ENCODE results near the gene NAXE.
"Not testable (repeated sequence)": the region's sequence is repeated elsewhere in the genome, so short reads cannot be mapped to it uniquely, and the experiment has no call there.

NAXE gene

DNA sequence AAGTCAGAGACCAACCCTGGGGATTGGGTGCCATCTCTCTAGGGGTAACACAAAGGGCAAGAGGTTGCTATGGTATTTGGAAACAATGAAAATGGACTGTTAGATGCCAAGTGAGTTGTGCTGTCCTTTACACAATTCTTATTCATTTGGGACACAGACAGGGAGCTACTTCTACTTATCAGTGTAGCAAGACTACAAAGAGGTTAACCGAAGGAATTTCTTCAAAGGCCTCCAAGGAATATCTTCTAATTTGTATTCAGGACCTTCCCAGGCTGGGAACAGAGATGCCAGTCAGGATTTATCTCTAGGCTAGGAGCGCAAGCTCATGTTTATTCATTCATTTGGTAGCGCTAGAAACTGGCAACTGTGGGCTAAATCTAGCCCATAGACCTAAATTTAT, 2.6 kb downstream of the NAXE start:
- no peak for DNase-seq

DNA sequence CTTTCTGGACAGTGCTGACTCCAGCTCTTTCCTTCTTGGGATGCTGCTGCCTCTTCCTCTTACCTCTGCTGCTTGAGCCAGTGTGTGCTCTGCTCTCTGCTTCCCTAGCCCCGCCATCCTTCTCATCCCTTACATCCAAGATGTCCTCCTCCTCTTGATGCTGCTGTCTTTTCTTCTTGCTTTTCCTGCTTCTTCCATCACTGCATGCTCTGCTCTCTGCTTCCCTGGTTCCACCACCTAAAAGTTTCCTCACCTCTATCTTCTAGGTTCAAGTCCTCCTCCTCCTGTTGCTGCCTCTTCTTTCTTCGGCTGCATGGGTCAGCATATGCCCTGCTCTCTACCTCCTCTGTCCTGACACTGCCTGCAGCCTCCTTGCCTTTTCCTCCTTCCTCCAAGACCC, 3.4 kb downstream of the NAXE start:
- no peak for DNase-seq

DNA sequence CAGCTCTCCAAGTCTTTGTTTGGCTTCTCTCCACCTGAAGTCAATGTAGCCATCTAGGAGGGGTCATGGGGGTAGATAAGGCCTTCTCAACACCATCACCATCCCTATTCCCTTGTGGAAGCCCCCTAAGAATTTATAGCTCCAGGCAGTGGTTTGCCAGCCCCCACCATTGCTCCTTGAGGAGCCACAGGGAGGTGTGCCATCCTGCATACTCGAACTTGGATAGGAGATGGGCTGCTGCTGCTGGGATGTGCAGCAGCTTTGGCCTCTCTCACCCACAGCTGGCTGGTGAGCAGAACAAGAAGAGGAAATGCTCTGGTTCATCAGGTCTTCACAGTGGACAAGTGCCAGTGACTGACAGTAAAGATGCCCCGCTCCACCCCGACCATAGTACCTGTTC, 4.8 kb downstream of the NAXE start:
- DNase-seq, result no peak

DNA sequence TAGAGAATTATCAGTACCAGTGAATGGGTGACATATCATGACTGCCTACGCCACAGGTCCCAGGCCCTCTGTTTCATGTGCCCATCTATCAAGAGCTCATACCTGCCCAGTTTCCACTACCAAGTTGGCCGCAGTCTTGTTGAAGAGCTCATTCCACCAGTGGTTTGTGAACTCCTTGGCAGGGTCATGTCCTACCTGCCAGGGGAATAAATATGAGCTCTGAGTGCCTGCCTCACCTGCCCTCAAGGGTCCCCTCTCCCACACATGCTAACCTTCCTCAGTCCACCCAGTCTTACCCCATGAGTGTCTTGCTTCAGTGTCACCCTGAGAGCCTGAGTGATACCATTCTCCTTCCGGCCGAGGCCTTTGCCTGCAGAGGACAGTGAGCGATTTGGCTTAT, 6.5 kb downstream of the NAXE start:
- no peak for DNase-seq

DNA sequence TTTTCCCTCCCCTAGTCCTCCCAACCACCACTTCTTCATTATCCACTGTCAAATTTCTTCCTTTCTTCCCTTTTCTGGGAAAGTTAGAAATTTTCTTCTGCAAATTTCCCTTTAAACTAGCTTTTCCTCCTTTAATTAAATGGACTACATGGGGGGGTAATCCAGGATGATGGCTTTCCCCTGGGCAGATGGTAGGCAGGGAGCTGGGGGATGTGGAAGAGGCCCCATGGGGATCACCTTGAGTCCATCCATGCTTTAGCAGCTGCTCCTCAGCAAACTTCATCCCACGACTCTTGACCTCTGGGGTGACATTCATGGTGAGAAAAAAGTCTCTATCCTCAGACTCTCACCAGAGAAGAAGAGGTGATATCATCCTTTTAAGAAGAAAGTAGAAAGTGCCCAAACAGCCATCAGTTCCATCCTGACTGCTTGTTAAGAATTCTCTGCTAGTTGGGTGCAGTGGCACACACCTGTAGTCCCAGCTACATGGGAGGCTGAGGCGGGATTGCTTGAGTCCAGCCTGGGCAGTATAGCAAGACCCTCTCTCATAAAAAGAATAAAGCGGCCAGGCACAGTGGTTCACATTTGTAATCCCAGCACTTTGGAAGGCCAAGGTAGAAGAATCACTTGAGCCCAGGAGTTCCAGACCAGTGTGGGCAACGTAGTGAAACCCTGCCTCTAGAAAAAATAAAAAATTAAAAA, 7.3 kb downstream of the NAXE start:
- no peak for DNase-seq

DNA sequence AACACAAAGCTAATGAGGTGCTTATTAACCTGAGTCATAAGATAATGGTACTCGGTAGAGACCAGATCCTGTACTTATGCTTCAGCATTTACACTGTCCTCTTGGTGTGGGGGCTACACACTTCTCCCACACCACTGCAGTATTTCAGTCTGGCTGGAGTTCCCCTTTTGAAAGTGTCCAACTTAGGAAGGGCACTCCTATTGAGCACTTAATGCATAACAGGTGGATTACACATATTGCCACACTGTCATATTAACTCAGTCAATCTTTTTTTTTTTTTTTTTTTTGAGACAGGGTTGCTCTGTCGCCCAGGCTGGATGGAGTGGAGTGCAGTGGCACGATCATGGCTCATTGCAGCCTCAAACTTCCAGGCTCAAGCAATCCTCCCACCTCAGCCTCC, 8.2 kb downstream of the NAXE start:
- no peak for DNase-seq

DNA sequence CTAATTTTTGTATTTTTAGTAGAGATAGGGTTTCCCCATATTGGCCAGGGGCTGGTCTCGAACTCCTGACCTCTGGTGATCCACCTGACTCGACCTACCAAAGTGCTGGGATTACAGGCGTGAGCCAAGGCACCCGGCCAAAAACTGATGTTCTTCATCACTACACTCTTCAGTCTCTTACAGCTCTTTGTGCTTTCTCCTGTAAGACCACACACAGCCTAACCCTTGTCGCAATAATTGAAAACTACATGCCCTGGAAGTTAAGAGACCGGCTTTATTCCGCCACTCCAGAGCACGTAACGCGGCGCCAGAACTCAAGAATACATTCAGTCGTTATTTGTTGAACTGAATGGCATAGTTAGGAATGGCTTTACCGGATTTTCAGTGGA, 9.2 kb downstream of the NAXE start:
- no peak for DNase-seq

DNA sequence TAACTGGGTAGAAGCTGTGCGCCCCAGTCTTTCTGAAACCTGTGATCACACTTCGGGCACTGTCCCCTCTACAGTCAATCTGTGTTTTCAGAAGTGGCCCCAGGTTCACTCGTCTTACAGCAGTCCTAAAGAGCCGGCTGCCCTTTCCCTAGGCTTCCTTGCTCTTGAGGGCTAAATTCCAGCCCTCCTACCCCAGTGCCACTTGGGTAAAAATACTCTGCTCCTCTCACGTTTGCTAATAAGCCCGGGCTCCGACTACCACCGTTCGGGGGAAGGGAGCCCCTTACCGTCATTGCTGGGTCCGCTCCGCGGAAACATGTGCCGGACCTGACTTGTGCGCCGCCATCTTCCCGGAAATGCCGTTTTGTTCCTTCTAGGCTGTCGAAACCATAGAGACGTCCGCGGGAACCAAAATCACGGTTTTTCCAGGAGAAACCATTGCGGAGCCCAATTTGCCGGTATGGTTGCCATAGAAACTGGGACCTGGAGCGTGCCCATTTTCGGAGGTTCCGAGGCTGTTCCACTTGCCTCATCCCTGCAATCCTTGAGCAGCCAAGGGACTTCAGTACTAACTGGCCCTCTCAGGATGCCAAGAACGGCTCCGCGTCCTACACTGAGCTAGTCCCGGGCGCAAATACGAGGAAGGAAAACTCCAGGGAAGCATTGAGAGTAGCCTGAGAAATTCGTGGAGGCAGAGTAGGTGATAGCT, 9.7 kb downstream of the NAXE start, which contains the start of gene GPATCH4:
Gene GPATCH4 (minus strand): TSS at position 358 of the 709 bp plus-strand sequence.
- peak; percentile 71 to 78 for DNase-seq

DNA sequence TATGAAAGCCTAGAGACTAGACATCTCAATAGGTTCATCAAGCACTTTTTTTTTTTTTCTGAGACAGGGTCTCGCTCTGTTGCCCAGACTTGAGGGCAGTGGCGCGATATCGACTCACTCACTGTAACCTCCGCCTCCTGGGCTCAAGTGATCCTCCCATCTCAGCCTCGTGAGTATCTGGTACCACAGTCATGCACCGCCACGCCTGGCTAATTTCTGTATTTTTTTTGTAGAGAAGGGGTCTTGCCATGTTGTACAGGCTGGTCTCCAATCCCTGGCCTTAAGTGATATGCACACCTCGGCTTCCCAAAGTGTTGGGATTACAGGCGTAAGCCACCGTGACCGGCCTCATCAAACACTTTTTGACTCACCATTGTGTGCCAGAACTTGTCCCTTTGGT, 10.3 kb downstream of the NAXE start:
- no peak for DNase-seq

DNA sequence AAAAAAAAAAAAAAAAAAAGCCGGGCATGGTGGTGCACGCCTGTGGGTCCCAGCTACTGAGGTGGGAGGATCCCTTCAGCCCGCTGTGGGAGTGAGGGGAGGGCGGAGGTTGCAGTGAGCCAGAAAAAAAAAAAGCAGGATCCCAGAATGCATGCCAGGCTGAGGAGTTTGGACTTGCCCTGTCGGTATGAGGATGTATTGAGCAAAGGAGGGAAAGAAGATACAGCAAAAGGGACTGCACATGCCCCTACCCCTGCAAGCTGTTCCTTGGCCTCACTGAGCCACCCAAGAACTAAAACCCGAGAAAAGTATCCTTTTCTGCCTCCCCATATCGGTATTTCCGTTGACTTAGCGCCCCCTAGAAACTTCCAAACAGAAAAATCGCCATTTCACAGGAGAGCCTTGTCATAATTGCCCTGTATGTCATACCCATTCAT, 11.0 kb downstream of the NAXE start:
- DNase-seq, result no peak

DNA sequence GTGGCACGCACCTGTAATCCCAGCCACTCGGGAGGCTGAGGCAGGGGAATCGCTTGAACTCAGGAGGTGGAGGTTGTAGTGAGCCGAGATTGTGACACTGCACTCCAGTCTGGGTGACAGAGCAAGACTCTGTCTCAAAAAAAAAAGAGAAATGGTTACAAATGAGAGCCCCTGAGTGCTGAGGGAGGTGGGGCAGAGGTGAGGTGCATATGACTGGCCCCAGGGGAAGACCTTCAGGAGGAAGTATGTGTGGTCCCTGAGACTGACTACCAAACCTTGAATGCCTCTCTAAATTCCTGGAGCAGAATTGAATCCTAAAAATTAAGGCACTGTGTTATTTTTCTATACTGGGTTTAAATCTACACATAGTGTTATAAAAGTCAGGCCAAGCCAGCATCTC, 15.8 kb downstream of the NAXE start:
- not testable (repeated sequence) for DNase-seq

DNA sequence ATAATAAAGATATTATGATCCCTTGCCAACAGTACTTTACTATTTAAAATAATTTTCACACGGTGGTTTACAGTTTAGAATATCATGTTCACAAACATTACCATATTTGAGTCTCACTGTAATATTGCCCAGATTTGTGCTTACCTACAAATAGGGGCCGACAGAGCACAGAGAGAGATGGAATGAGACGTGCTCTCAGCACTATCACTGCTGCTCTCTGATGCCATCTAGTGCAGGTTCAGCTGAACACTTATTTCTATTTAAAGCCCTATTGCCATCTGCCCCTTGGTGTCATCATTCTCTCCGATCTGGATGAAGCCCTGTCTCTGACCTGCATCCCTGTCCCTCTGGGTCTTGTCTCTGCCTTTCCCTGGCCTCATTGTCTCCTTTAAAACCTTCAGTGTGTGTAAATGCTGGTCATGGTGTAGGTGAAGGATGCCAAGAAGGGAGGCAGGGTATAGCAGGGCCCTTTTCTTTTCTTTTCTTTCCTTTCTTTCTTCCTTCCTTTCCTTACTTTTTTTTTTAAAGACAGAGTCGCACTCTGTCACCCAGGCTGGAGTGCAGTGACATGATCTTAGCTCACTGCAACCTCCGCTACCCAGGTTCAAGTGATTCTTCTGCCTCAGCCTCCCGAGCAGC, 16.6 kb downstream of the NAXE start:
- DNase-seq, result peak; percentile 54 to 55

DNA sequence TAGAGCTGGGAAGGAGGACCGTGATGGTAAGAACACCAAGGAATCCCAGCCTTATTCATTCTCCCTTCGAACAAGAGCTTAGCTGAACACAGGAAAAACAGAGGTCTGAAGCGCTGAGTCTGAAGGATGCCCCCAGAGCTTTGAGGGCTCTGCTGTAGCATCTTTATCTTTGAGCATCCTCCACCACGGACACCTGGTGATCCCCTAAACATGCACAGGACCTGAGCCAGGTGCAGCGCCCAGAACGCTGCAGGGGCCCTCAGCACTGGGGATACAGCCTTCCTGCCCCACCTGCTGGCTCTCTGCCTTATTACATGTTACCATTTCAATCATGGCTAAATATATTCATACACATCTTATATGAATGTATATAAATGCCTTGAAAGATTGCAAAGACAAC, 17.4 kb downstream of the NAXE start:
- peak; percentile 51 to 61 for DNase-seq

DNA sequence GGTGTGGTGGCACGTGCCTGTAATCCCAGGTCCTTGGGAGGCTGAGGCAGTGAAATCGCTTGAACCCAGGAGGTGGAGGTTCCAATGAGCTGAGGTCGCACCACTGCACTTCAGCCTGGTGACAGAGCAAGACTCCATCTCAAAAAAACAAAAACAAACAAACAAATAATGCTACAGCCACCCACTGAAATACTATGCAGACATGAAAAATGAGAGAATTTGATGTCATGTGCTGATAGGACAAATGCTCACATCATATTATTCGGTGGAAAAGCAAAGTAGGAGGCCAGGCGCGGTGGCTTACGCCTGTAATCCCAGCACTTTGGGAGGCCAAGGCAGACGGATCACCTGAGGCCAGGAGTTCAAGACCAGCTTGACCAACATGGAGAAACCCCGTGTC, 18.5 kb downstream of the NAXE start:
- not testable (repeated sequence) for DNase-seq

DNA sequence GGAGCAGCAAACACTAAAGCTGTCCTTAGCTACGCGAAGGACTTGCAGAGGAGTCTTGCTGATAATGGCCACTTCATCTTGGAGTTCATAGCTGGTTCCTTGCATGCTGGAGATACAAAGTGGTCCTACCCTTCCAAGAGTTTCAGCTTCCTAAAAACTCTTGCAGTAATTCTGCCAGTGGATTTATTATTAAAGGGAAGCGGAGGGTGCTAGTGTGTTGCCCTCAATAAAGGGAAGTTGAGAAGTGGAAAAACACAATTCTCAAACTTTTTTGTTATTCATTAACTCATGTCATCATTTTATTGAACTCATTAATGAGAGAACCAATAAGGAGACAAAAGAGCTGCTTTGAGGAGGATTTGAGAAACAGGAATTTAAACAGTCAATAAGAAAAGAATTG, 21.1 kb downstream of the NAXE start:
- no peak for DNase-seq

DNA sequence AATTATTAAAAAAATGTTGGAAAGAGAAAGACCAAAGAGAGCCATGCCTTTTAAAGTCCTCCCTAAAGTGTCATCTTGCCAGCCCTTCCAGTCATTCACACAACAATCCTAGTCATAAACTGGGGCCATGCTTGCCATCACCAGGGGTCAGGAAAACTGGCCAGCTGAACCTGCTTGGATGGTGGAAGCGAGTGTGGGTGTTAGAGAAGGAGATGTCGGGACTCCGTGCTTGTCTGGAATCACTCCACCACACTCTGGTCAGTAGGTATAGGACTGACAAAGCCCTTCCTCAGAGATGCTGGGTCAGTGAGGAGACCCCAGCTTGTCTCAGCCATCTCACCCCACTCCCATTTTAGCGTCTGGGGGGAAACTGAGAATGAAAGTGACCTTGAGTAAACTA, 24.4 kb downstream of the NAXE start:
- DNase-seq, result no peak

DNA sequence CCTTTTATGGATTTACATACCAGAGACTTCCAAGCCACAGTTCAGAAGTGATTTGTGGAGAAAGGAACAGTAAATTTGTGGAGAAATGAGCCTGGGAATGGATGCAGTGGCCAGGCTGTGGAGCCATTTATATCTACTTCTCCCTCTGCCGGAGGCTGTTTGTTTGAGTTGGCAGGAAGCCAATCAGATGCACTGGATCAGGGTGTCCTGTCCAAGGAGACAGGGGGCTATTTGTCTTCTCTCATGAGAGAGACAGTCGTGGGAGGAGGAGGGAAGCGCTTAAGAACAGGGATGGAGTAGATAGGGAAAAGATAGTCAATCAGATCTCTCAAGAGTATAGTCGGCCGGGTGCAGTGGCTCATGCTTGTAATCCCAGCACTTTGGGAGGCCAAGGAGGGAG, 24.9 kb downstream of the NAXE start:
- DNase-seq, result no peak

DNA sequence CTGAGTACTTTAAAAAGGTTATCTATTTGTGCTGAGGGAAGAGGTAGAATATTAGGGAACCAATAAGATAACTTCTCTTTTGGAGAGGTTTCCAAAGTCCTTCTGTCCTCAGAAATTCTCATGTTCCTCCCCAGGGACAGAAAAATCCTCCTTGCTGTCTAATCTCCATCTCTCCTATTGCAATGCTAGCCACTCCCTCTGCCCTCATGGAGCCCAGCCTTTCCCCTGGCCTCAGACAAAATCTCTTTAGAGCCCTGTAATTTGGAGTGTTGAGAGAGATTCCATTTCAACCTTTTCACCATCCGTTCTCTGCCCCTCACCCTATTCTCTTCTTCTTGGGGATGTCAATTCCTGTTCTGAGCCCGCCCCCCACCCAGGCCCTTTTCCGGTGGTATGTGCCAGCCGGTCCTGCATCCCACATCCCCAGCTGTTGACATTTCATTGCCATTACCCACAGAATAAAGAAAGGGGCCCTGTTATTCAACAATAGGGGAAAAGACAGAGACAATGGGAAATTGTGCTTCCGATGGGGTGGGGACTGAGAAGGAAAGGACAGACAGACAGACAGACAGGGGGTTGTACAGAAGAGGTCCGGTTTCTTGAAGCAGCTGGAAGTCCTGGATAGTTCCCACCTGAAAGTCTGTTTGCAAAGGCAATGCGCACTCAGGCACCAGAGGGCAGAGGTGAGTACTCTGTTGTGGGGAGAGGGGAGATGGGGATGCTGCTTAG, 27.4 kb downstream of the NAXE start, which contains the start of gene HAPLN2:
Gene HAPLN2 (plus strand): TSS at position 563 of the 729 bp plus-strand sequence. CDS start 4,076 bp downstream, outside the sequence.
- DNase-seq, result no peak

DNA sequence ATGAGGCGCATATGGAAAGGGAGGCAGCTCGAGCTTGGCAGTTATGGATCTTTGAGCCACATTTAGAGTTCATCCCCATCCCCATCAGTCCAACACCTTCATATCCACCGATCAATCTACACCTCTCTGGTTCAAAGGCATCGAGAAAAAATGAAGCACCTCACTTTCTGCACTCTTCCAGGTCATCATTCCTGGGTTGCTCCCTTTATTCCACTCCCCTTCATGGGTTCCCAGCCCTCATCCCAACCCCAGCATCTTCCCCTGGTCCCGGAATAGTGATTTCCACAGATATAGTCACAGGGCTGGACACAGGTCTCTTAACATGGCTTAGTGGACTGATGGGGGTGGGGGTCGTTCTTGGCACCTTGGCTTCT, 28.0 kb downstream of the NAXE start:
- DNase-seq, result no peak

DNA sequence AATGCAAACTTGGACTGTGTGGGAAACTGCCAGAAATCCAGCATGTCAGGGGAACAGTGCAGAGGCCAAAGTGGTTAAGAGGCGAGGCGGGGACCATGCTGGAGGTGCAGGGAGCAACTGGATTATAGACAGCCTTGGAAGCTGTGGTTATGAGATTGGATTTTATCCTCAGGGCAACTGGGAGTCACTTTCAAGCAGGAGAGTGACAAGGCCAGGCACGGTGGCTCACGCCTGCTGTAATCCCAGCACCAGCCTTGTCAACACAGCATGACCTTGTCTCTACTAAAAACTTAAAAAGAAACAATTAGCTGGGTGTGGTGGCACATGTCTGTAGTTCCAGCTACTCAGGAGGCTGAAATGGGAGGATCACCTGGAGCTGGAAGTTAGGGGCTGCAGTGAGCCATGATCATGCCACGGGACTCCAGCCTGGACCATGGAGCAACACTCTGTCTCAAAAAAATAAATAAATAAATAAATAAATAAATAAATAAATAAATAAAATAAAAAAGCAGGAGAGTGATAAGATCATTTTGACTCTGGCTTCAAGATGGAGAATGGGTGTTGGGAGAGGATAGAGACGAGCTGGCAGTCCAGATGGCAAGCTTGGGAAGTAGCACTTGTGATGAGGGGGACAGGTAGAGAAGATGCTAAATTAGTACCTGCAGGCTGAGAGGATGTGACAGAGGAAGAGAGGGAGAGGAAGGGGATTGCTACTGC, 31.2 kb downstream of the NAXE start:
- no peak for DNase-seq

DNA sequence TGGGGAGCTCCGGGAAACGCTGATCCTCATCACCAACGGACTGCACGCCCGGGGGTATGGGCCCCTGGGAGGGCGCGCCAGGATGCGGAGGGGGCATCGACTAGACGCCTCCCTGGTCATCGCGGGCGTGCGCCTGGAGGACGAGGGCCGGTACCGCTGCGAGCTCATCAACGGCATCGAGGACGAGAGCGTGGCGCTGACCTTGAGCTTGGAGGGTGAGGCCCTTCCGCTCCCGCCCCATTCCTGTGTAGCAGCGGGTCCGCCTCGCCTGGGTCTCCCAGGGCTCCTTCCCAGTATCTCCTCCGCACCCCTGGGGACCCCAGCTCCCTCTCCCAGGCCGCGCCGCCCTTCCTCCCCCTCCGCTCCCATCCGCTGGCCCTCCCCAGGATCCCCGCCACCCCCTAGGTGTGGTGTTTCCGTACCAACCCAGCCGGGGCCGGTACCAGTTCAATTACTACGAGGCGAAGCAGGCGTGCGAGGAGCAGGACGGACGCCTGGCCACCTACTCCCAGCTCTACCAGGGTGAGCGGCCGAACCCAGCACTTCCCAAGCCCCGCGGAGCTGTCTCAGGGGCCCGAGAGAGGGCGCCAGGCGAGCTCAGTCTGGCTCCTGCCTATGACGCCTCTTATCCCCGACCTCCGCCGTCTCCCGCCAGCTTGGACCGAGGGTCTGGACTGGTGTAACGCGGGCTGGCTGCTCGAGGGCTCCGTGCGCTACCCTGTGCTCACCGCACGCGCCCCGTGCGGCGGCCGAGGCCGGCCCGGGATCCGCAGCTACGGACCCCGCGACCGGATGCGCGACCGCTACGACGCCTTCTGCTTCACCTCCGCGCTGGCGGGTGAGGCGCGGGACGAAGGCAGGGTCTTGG, 32.6 kb downstream of the NAXE start:
- DNase-seq, result peak in 1 of 2 experiments; percentile 21
